OCI-LY7 (cell line): ENCODE data around the gene ACKR2. TPM values are rescaled to one million over a fixed set of nuclear protein-coding genes. Genes with fewer than 3 reads are reported as not detected.

ENCODE experiments used
- BruUV-seq: library from RNA; stranded (reverse); fragments of 400-500 nt; replicated peaks from 2 replicates; lab custom pipeline; 2021; lab: Mats Ljungman, UMichigan
- CTCF ChIA-PET: fragments of 300-600 bp; sonication (Branson Sonifier 250); formaldehyde crosslinking; loops from one replicate; lab custom pipeline; 2022; ENCODE audit warnings: antibody characterized with exemption; ENCODE audit not compliant: unreplicated experiment; lab: Charles Lee
- POLR2A ChIA-PET: fragments of 300-600 bp; sonication (Branson Sonifier 250); formaldehyde crosslinking; loops from one replicate; lab custom pipeline; 2022; ENCODE audit warnings: antibody characterized with exemption; lab: Charles Lee
- DNase-seq: peaks from one replicate; pipeline ENCODE4 v3.0.0-alpha.2; 2015; ENCODE audit warnings: low spot score
- H2AFZ ChIP-seq: fragments of 200-600 bp; sonication (generic), shearing (Covaris generic); 2 replicates; pipeline ENCODE4 v1.6.1; 2014; ENCODE audit warnings: mild to moderate bottlenecking, antibody characterized with exemption, low read length, moderate library complexity
- H3K27ac ChIP-seq: fragments of 200-600 bp; sonication (generic); 2 replicates; pipeline ENCODE4 v1.5.1; 2014; ENCODE audit warnings: mixed run types, low read depth, mild to moderate bottlenecking, moderate library complexity, low read length, inconsistent platforms; ENCODE audit not compliant: poor library complexity, severe bottlenecking
- H3K36me3 ChIP-seq: fragments of 200-600 bp; sonication (generic); 2 replicates; pipeline ENCODE4 v1.6.1; 2014; ENCODE audit warnings: mild to moderate bottlenecking, antibody characterized with exemption, low read length, moderate library complexity, mixed read lengths; ENCODE audit not compliant: insufficient read depth
- H3K4me1 ChIP-seq: fragments of 200-600 bp; sonication (generic); 2 replicates; pipeline ENCODE4 v1.5.1; 2014; ENCODE audit warnings: mild to moderate bottlenecking, low read length; ENCODE audit not compliant: insufficient read depth, poor library complexity, severe bottlenecking
- H3K4me2 ChIP-seq: fragments of 200-600 bp; sonication (generic); 2 replicates; pipeline ENCODE4 v1.6.1; 2014; ENCODE audit warnings: mild to moderate bottlenecking, low read length
- H3K4me3 ChIP-seq: fragments of 200-600 bp; sonication (generic); 2 replicates; pipeline ENCODE4 v1.5.1; 2014; ENCODE audit warnings: mild to moderate bottlenecking, low read depth, low read length; ENCODE audit not compliant: poor library complexity, severe bottlenecking
- H3K79me2 ChIP-seq: fragments of 200-600 bp; sonication (generic); 2 replicates; pipeline ENCODE4 v1.6.1; 2016; ENCODE audit warnings: low read depth, mild to moderate bottlenecking, low read length, moderate library complexity, mixed read lengths; ENCODE audit not compliant: insufficient read depth
- H3K9me2 ChIP-seq: fragments of 200-600 bp; sonication (generic); 2 replicates; pipeline ENCODE4 v1.6.1; 2016; ENCODE audit warnings: mild to moderate bottlenecking, low read length, mixed read lengths; ENCODE audit not compliant: insufficient read depth
- H3K9me3 ChIP-seq: fragments of 200-600 bp; sonication (generic); 2 replicates; pipeline ENCODE4 v1.6.1; 2014; ENCODE audit warnings: mild to moderate bottlenecking, mixed run types, low read length, mixed read lengths
- H4K20me1 ChIP-seq: fragments of 200-600 bp; sonication (generic); 2 replicates; pipeline ENCODE4 v1.6.1; 2014; ENCODE audit warnings: mild to moderate bottlenecking, antibody characterized with exemption, low read length, moderate library complexity, mixed read lengths; ENCODE audit not compliant: insufficient read depth
- CTCF ChIP-seq: fragments of 200-600 bp; sonication (generic); conservative IDR thresholded peaks from 2 replicates; pipeline ENCODE4 v1.5.1; 2014; ENCODE audit warnings: mild to moderate bottlenecking, antibody characterized with exemption, low read length, moderate library complexity, mixed read lengths
- EZH2phosphoT487 ChIP-seq: fragments of 200-600 bp; sonication (generic); IDR thresholded peaks from 2 replicates; pipeline ENCODE4 v1.6.1; 2018; ENCODE audit warnings: low read depth, borderline replicate concordance, mild to moderate bottlenecking, mixed run types, antibody characterized with exemption, low read length, moderate library complexity, mixed read lengths
- intact Hi-C: fragments of 100-400 bp; cut with micrococcal nuclease; formaldehyde crosslinking; loops from one replicate; pipeline ENCODE4 v1.10.0; 2022; ENCODE audit not compliant: unreplicated experiment
- total RNA-seq, 2 experiments: library from RNA; depleted of rRNA in 1 of 2; stranded (reverse); fragments of >200 nt in 1 of 2; shearing (Covaris generic) in 1 of 2; gene quantifications; 2 replicates each; pipeline ENCODE4 v1.2.3, GENCODE V29; 2014 to 2022

ACKR2 gene
- total RNA-seq, 2 experiments from 2014 or later: 2.9 TPM; not detected in 1

- no peak for DNase-seq
- Histone ChIP-seq H3K79me2 (no peaks in the 10 kb centered on the region), H2AFZ (no peak overlapping the region), H3K9me3 (no peaks in the 10 kb centered on the region), H3K27ac (no peak overlapping the region), H4K20me1 (no peaks in the 10 kb centered on the region), H3K9me2 (no peaks in the 10 kb centered on the region), H3K4me3 (no peak overlapping the region), H3K4me1 (no peaks in the 10 kb centered on the region), H3K36me3 (no peaks in the 10 kb centered on the region), H3K4me2 (no peak overlapping the region)
- TF ChIP-seq CTCF (no peak), EZH2phosphoT487 (no peak)
- intact Hi-C loops: no loop called here
- ChIA-PET POLR2A (no interaction called here), CTCF (no interaction called here)
- no TSS peak for BruUV-seq
Observed at GRCh38 chr3:42872718-42873117, 63.5 kb downstream of the ACKR2 start.

- no peak overlapping the region for H2AFZ ChIP-seq
- CTCF ChIA-PET: no interaction called here
- H3K79me2 ChIP-seq: no peaks in the 10 kb centered on the region
- intact Hi-C loops: no loop called here
- no peaks in the 10 kb centered on the region for H3K9me2 ChIP-seq
- no peak overlapping the region for H3K27ac ChIP-seq
- POLR2A ChIA-PET: no interaction called here
- H3K36me3 ChIP-seq: no peaks in the 10 kb centered on the region
- H3K4me2 ChIP-seq: no peak overlapping the region
- no peaks in the 10 kb centered on the region for H3K9me3 ChIP-seq
- no peak for DNase-seq
- TF ChIP-seq CTCF: no peak
- no peak for TF ChIP-seq EZH2phosphoT487
- no peaks in the 10 kb centered on the region for H3K4me1 ChIP-seq
- no peaks in the 10 kb centered on the region for H4K20me1 ChIP-seq
- BruUV-seq: no TSS peak
- no peak overlapping the region for H3K4me3 ChIP-seq
Observed at GRCh38 chr3:42873221-42873982, 64.2 kb downstream of the ACKR2 start.

- Histone ChIP-seq H3K9me2 (no peaks in the 10 kb centered on the region), H3K79me2 (no peaks in the 10 kb centered on the region), H3K4me1 (no peaks in the 10 kb centered on the region), H3K4me2 (no peak overlapping the region), H3K4me3 (no peak overlapping the region), H4K20me1 (no peaks in the 10 kb centered on the region), H3K27ac (no peak overlapping the region), H3K9me3 (no peaks in the 10 kb centered on the region), H3K36me3 (no peaks in the 10 kb centered on the region), H2AFZ (no peak overlapping the region)
- DNase-seq: no peak
- intact Hi-C loops: no loop called here
- no TSS peak for BruUV-seq
- ChIA-PET CTCF (no interaction called here), POLR2A (no interaction called here)
- no peak for TF ChIP-seq EZH2phosphoT487
- no peak for TF ChIP-seq CTCF
Observed at GRCh38 chr3:42874749-42875148, 65.5 kb downstream of the ACKR2 start.
